SK-N-SH (cell line): ENCODE data around the gene SETD4. TPM values are rescaled to one million over a fixed set of nuclear protein-coding genes. Genes with fewer than 3 reads are reported as not detected.

Source experiments
- CTCF ChIA-PET: fragments of 300-600, 350-600 bp; formaldehyde crosslinking; extraction: SDS; loops from one replicate; lab custom pipeline; 2021; lab: Yijun Ruan, JAX
- POLR2A ChIA-PET: fragments of 350-600 bp; sonication (Branson Sonifier 250); formaldehyde crosslinking; extraction: SDS; loops from one replicate; lab custom pipeline; 2020; ENCODE audit warnings: antibody characterized with exemption, inconsistent platforms; lab: Yijun Ruan, JAX
- DNase-seq: peaks from one replicate; pipeline ENCODE4 v3.0.0; 2012
- H2AFZ ChIP-seq: fragments of 200-600 bp; sonication (generic); 2 replicates; pipeline ENCODE4 v1.8.1; 2016; ENCODE audit warnings: antibody characterized with exemption, mild to moderate bottlenecking, low read depth
- H3F3A ChIP-seq: fragments of 200-600 bp; sonication (generic); replicated peaks from 2 replicates; pipeline ENCODE3; 2016; ENCODE audit warnings: antibody characterized with exemption, mild to moderate bottlenecking; ENCODE audit not compliant: insufficient read depth
- H3K27ac ChIP-seq, 2 experiments: fragments of 200-500 bp in 1 of 2; fragments of 200-600 bp in 1 of 2; sonication (Bioruptor generic) in 1 of 2; sonication (generic), shearing (Covaris generic) in 1 of 2; 2 replicates each; pipeline versions ENCODE4 v1.5.1 to v1.6.1; 2014 to 2016; ENCODE audit warnings: low read depth in 2 of 2, inconsistent platforms in 1 of 2, low read length in 1 of 2, mild to moderate bottlenecking in 1 of 2, mixed read lengths in 1 of 2
- H3K27me3 ChIP-seq: fragments of 200-600 bp; sonication (generic), shearing (Covaris generic); 2 replicates; pipeline ENCODE4 v1.6.1; 2016; ENCODE audit warnings: mixed run types; ENCODE audit not compliant: insufficient read depth
- H3K36me3 ChIP-seq, 2 experiments: fragments of 200-500 bp in 1 of 2; fragments of 200-600 bp in 1 of 2; sonication (Bioruptor generic) in 1 of 2; sonication (generic) in 1 of 2; replicated peaks in 1 of 2; 2 replicates each; pipeline versions ENCODE3 to v1.5.1; 2014 to 2016; ENCODE audit warnings: low read length in 1 of 2, mild to moderate bottlenecking in 1 of 2; ENCODE audit not compliant: insufficient read depth in 2 of 2, control insufficient read depth in 1 of 2
- H3K4me1 ChIP-seq, 2 experiments: fragments of 200-500 bp in 1 of 2; fragments of 200-600 bp in 1 of 2; sonication (Bioruptor generic) in 1 of 2; sonication (generic), shearing (Covaris generic) in 1 of 2; 2 replicates each; pipeline versions ENCODE4 v1.5.1 to v1.6.1; 2014 to 2016; ENCODE audit warnings: low read depth in 1 of 2, low read length in 1 of 2, mixed run types in 1 of 2; ENCODE audit not compliant: insufficient read depth in 2 of 2, control insufficient read depth in 1 of 2
- H3K4me2 ChIP-seq: fragments of 200-600 bp; sonication (generic), shearing (Covaris generic); 2 replicates; pipeline ENCODE4 v1.6.1; 2017; ENCODE audit warnings: mixed run types
- H3K4me3 ChIP-seq, 2 experiments: fragments of 200-500 bp in 1 of 2; fragments of 200-600 bp in 1 of 2; sonication (Bioruptor generic) in 1 of 2; sonication (generic), shearing (Covaris generic) in 1 of 2; 2 replicates each; pipeline versions ENCODE4 v1.5.1 to v1.8.1; 2014 to 2016; ENCODE audit warnings: low read depth in 2 of 2, inconsistent platforms in 1 of 2, low read length in 1 of 2, mild to moderate bottlenecking in 1 of 2, mixed read lengths in 1 of 2, moderate library complexity in 1 of 2
- H3K79me2 ChIP-seq: fragments of 200-600 bp; sonication (generic); 2 replicates; pipeline ENCODE4 v1.8.1; 2017; ENCODE audit warnings: mild to moderate bottlenecking; ENCODE audit not compliant: insufficient read depth
- H3K9ac ChIP-seq: fragments of 200-600 bp; sonication (generic); 2 replicates; pipeline ENCODE4 v1.6.1; 2017; ENCODE audit warnings: mixed run types
- H3K9me2 ChIP-seq: fragments of 200-600 bp; sonication (generic); 2 replicates; pipeline ENCODE4 v1.6.1; 2017; ENCODE audit warnings: mixed run types
- H3K9me3 ChIP-seq: fragments of 200-600 bp; sonication (generic); 2 replicates; pipeline ENCODE4 v1.6.1; 2017; ENCODE audit warnings: mixed run types, mild to moderate bottlenecking, moderate library complexity
- H4K20me1 ChIP-seq: fragments of 200-600 bp; sonication (generic); 2 replicates; pipeline ENCODE4 v1.6.1; 2017; ENCODE audit warnings: mild to moderate bottlenecking, mixed run types; ENCODE audit not compliant: insufficient read depth
- GATA2 ChIP-seq: sonication (generic); formaldehyde crosslinking; IDR thresholded peaks from 2 replicates; pipeline ENCODE4 v1.5.0; 2020; ENCODE audit warnings: mild to moderate bottlenecking, missing genetic modification reagents
- NFIC ChIP-seq: IDR thresholded peaks from 2 replicates; pipeline ENCODE4 v1.4.0; 2012; ENCODE audit warnings: borderline replicate concordance
- RCOR1 ChIP-seq: fragments of 150-350 bp; IDR thresholded peaks from 2 replicates; pipeline ENCODE4 v1.6.1; 2017; ENCODE audit warnings: antibody characterized with exemption, low read length
- RFX5 ChIP-seq: IDR thresholded peaks from 2 replicates; pipeline ENCODE4 v1.6.1; 2012; ENCODE audit warnings: mild to moderate bottlenecking, improper control_type of control experiment, low read length
- SIN3A ChIP-seq: IDR thresholded peaks from 2 replicates; pipeline ENCODE4 v1.6.1; 2012; ENCODE audit warnings: low read depth, mild to moderate bottlenecking, low read length, moderate library complexity, borderline replicate concordance
- TCF12 ChIP-seq: IDR thresholded peaks from 2 replicates; pipeline ENCODE4 v1.4.0; 2012
- USF1 ChIP-seq: IDR thresholded peaks from 2 replicates; pipeline ENCODE4 v1.4.0; 2012; ENCODE audit warnings: low read depth, borderline replicate concordance
- WGBS: methylation state at CpG from one replicate; pipeline ENCODE4 v1.1.6; 2017; ENCODE audit warnings: low lambda C conversion rate; 5-methylcytosine and 5-hydroxymethylcytosine counted together
- polyA plus RNA-seq, 3 experiments: library from polyadenylated mRNA; depleted of rRNA; stranded (reverse); fragments of >200 nt; gene quantifications; 2 replicates each; pipeline ENCODE4 v1.2.3, GENCODE V29; 2012
- TF ChIP-seq, protein P1 (sequence below): fragments of 150-350 bp; IDR thresholded peaks from 2 replicates; pipeline ENCODE4 v1.6.1; 2017; ENCODE audit warnings: antibody characterized with exemption, low read length, low read depth, borderline replicate concordance

SETD4 gene
- polyA plus RNA-seq, 1 of the 3 experiments (the other 2 are of a cell fraction), result 15.9 TPM

- no peak for TF ChIP-seq USF1
- no peak for TF ChIP-seq NFIC
- no peak for TF ChIP-seq TCF12
- no peak for TF ChIP-seq RCOR1
- TF ChIP-seq SIN3A, result no peak
Measured at GRCh38 chr21:36072453-36073162, 12.3 kb upstream of the SETD4 start (continued).

- peaks cover 8 to 14% of the 10 kb centered on the region in 2 experiments for H3K36me3 ChIP-seq
- DNase-seq, result no peak
- H3F3A ChIP-seq, result no peaks in the 10 kb centered on the region
- H3K4me1 ChIP-seq, result peaks cover 0 to 19% of the 10 kb centered on the region in 2 experiments; a peak in 2 of 4 replicates
- H3K27me3 ChIP-seq, result no peaks in the 10 kb centered on the region
- POLR2A ChIA-PET, result interaction anchor here (1.9 kb wide), 1 partner anchor 11 kb away, joined by 33 read pairs; the partner anchor contains the start of gene SETD4
- H2AFZ ChIP-seq, result no peak overlapping the region
- H3K79me2 ChIP-seq, result peaks cover 10% of the 10 kb centered on the region; the same call in 1 of the 2 replicates
- 97% methylated on average over 7 of the region's 7 CpGs for WGBS
- peak overlapping the region; percentile 79 to 95; a peak in 3 of 4 replicates for H3K4me3 ChIP-seq
- CTCF ChIA-PET, result interaction anchor here (0.7 to 2.6 kb wide), 5 partner anchors 36 to 1326 kb away, joined by 3 to 16 read pairs (median 8); no protein-coding TSS in a partner anchor
- H4K20me1 ChIP-seq, result no peaks in the 10 kb centered on the region
- TF ChIP-seq GATA2 (CRISPR knock-in tag) (no peak), USF1 (no peak), RFX5 (no peak)
- TF ChIP-seq, protein P1, sequence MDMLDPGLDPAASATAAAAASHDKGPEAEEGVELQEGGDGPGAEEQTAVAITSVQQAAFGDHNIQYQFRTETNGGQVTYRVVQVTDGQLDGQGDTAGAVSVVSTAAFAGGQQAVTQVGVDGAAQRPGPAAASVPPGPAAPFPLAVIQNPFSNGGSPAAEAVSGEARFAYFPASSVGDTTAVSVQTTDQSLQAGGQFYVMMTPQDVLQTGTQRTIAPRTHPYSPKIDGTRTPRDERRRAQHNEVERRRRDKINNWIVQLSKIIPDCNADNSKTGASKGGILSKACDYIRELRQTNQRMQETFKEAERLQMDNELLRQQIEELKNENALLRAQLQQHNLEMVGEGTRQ, result no peak
- H3K9me3 ChIP-seq, result no peaks in the 10 kb centered on the region
- H3K4me2 ChIP-seq, result peak overlapping the region; percentile 81
- H3K27ac ChIP-seq, result no peak overlapping the region
- H3K9me2 ChIP-seq, result no peaks in the 10 kb centered on the region
- H3K9ac ChIP-seq, result no peak overlapping the region
Measured at GRCh38 chr21:36070999-36071398, 10.7 kb upstream of the SETD4 start.
